KMS-11 (cell line): Measurements from ENCODE around the gene NCKAP5.

Experiments used
- H2AFZ ChIP-seq: fragments of 200-600 bp; sonication (generic); 2 replicates; pipeline ENCODE4 v1.6.1; 2016; ENCODE audit warnings: antibody characterized with exemption, mixed run types, low read depth
- H3K27ac ChIP-seq: fragments of 200-600 bp; sonication (generic); 2 replicates; pipeline ENCODE4 v1.6.1; 2016; ENCODE audit warnings: mild to moderate bottlenecking, mixed run types
- H3K27me3 ChIP-seq: fragments of 200-600 bp; sonication (generic); 2 replicates; pipeline ENCODE4 v1.6.1; 2017; ENCODE audit warnings: mild to moderate bottlenecking, low read depth, mixed run types, moderate library complexity; ENCODE audit not compliant: insufficient read depth
- H3K36me3 ChIP-seq: fragments of 200-600 bp; sonication (generic); 2 replicates; pipeline ENCODE4 v1.6.1; 2017; ENCODE audit warnings: mild to moderate bottlenecking, mixed run types; ENCODE audit not compliant: insufficient read depth
- H3K4me1 ChIP-seq: fragments of 200-600 bp; sonication (generic); 2 replicates; pipeline ENCODE4 v1.6.1; 2016; ENCODE audit warnings: mild to moderate bottlenecking, low read depth, mixed run types; ENCODE audit not compliant: poor library complexity, severe bottlenecking
- H3K4me2 ChIP-seq: fragments of 200-600 bp; sonication (generic); 2 replicates; pipeline ENCODE4 v1.7.0; 2016; ENCODE audit warnings: mild to moderate bottlenecking, mixed run types
- H3K4me3 ChIP-seq: fragments of 200-600 bp; sonication (generic); IDR thresholded peaks from 2 replicates; pipeline ENCODE4 v1.6.1; 2017; ENCODE audit warnings: low read depth, low read length, mixed read lengths; ENCODE audit not compliant: insufficient read depth
- H3K79me2 ChIP-seq: fragments of 200-600 bp; sonication (generic); 2 replicates; pipeline ENCODE4 v1.6.1; 2016; ENCODE audit warnings: low read depth, mixed run types; ENCODE audit not compliant: insufficient read depth
- H3K9ac ChIP-seq: fragments of 200-600 bp; sonication (generic); 2 replicates; pipeline ENCODE4 v1.6.1; 2016; ENCODE audit warnings: mild to moderate bottlenecking, mixed run types
- H4K20me1 ChIP-seq: fragments of 200-600 bp; sonication (generic); 2 replicates; pipeline ENCODE4 v1.6.1; 2016; ENCODE audit warnings: mild to moderate bottlenecking, mixed run types; ENCODE audit not compliant: insufficient read depth
- CTCF ChIP-seq: fragments of 200-600 bp; sonication (generic); conservative IDR thresholded peaks from 2 replicates; pipeline ENCODE4 v1.6.1; 2017; ENCODE audit warnings: low read depth, mild to moderate bottlenecking, antibody characterized with exemption, low read length, moderate library complexity, mixed read lengths

NCKAP5 gene

GRCh38 chr2:132738223-132738622 lies 830.0 kb downstream of the NCKAP5 start:
- no peak for TF ChIP-seq CTCF
- H3K4me3 ChIP-seq = no peak overlapping the region
- H4K20me1 ChIP-seq = no peaks in the 10 kb centered on the region
- H3K4me1 ChIP-seq = no peaks in the 10 kb centered on the region
- no peaks in the 10 kb centered on the region for H3K36me3 ChIP-seq
- no peak overlapping the region for H3K4me2 ChIP-seq
- no peak overlapping the region for H3K27ac ChIP-seq
- H3K27me3 ChIP-seq = no peaks in the 10 kb centered on the region
- no peak overlapping the region for H2AFZ ChIP-seq
- H3K9ac ChIP-seq = no peak overlapping the region
- no peaks in the 10 kb centered on the region for H3K79me2 ChIP-seq

GRCh38 chr2:132736059-132736458 lies 832.2 kb downstream of the NCKAP5 start:
- Histone ChIP-seq H3K9ac (no peak overlapping the region), H3K27ac (no peak overlapping the region), H3K4me2 (no peak overlapping the region), H3K27me3 (no peaks in the 10 kb centered on the region), H3K4me1 (no peaks in the 10 kb centered on the region), H3K79me2 (no peaks in the 10 kb centered on the region), H3K4me3 (no peak overlapping the region), H3K36me3 (no peaks in the 10 kb centered on the region), H2AFZ (no peak overlapping the region), H4K20me1 (no peaks in the 10 kb centered on the region)
- TF ChIP-seq CTCF = no peak

- H2AFZ ChIP-seq = no peak overlapping the region
- no peaks in the 10 kb centered on the region for H3K79me2 ChIP-seq
- H3K36me3 ChIP-seq = no peaks in the 10 kb centered on the region
- no peaks in the 10 kb centered on the region for H3K27me3 ChIP-seq
- no peak for TF ChIP-seq CTCF
- H3K4me3 ChIP-seq = no peak overlapping the region
- no peak overlapping the region for H3K4me2 ChIP-seq
- no peak overlapping the region for H3K27ac ChIP-seq
- no peaks in the 10 kb centered on the region for H3K4me1 ChIP-seq
- H4K20me1 ChIP-seq = no peaks in the 10 kb centered on the region
- H3K9ac ChIP-seq = no peak overlapping the region
Observed at GRCh38 chr2:132734961-132735360, 833.3 kb downstream of the NCKAP5 start.

GRCh38 chr2:132733094-132733493 lies 835.2 kb downstream of the NCKAP5 start:
- Histone ChIP-seq H3K4me3 (no peak overlapping the region), H3K36me3 (no peaks in the 10 kb centered on the region), H3K27ac (no peak overlapping the region), H3K4me2 (no peak overlapping the region), H3K79me2 (no peaks in the 10 kb centered on the region), H3K27me3 (no peaks in the 10 kb centered on the region), H2AFZ (no peak overlapping the region), H3K9ac (no peak overlapping the region), H4K20me1 (no peaks in the 10 kb centered on the region), H3K4me1 (no peaks in the 10 kb centered on the region)
- no peak for TF ChIP-seq CTCF

- no peak overlapping the region for H2AFZ ChIP-seq
- no peaks in the 10 kb centered on the region for H4K20me1 ChIP-seq
- H3K9ac ChIP-seq = no peak overlapping the region
- no peak overlapping the region for H3K4me2 ChIP-seq
- H3K4me1 ChIP-seq = no peaks in the 10 kb centered on the region
- H3K27ac ChIP-seq = no peak overlapping the region
- H3K79me2 ChIP-seq = no peaks in the 10 kb centered on the region
- H3K36me3 ChIP-seq = no peaks in the 10 kb centered on the region
- no peak for TF ChIP-seq CTCF
- no peaks in the 10 kb centered on the region for H3K27me3 ChIP-seq
- H3K4me3 ChIP-seq = no peak overlapping the region
Observed at GRCh38 chr2:132732694-132733093, 835.6 kb downstream of the NCKAP5 start.
